RWPE2 (cell line): ENCODE results near the gene KSR2.

Experiments used
- ATAC-seq: fragments of 200-7000 bp; cut with Tn5 transposase; 3 replicates; pipeline ENCODE4 v1.9.1; 2021; ENCODE audit warnings: low read depth
- DNase-seq: peaks from one replicate; pipeline ENCODE4 v3.0.0-alpha.2; 2020; ENCODE audit warnings: low spot score
- H3K27ac ChIP-seq: fragments of 450-650 bp; 2 replicates; pipeline ENCODE4 v1.5.1; 2017; ENCODE audit warnings: mild to moderate bottlenecking; ENCODE audit not compliant: poor library complexity, severe bottlenecking
- H3K27me3 ChIP-seq: fragments of 250-450 bp; sonication (Bioruptor Pico); 2 replicates; pipeline ENCODE4 v1.5.1; 2021; ENCODE audit warnings: mild to moderate bottlenecking, moderate library complexity; ENCODE audit not compliant: insufficient read depth, poor library complexity, severe bottlenecking
- H3K36me3 ChIP-seq: fragments of 250-450 bp; sonication (Bioruptor Pico); 2 replicates; pipeline ENCODE4 v1.5.1; 2020; ENCODE audit warnings: low read depth, mild to moderate bottlenecking, moderate library complexity
- H3K4me1 ChIP-seq: fragments of 250-450 bp; sonication (Bioruptor Pico); 2 replicates; pipeline ENCODE4 v1.5.1; 2021; ENCODE audit warnings: mild to moderate bottlenecking, moderate library complexity; ENCODE audit not compliant: insufficient read depth, poor library complexity, severe bottlenecking
- H3K4me3 ChIP-seq: fragments of 250-450 bp; sonication (Bioruptor Pico); 2 replicates; pipeline ENCODE4 v1.5.1; 2021; ENCODE audit warnings: mild to moderate bottlenecking, moderate library complexity; ENCODE audit not compliant: severe bottlenecking
- H3K9me3 ChIP-seq: fragments of 250-450 bp; sonication (Bioruptor Pico); 2 replicates; pipeline ENCODE4 v1.5.1; 2021; ENCODE audit warnings: mild to moderate bottlenecking, moderate library complexity; ENCODE audit not compliant: severe bottlenecking
- CTCF ChIP-seq: fragments of 450-650 bp; IDR thresholded peaks from one replicate; pipeline ENCODE4 v1.5.1; 2017; ENCODE audit warnings: mild to moderate bottlenecking, moderate library complexity; ENCODE audit not compliant: poor library complexity, severe bottlenecking

The KSR2 gene

GRCh38 chr12:117467588-117467987 lies 501.2 kb downstream of the KSR2 start:
- no peak overlapping the region for H3K27ac ChIP-seq
- H3K4me3 ChIP-seq: no peak overlapping the region
- no peak for TF ChIP-seq CTCF
- H3K4me1 ChIP-seq: no peaks in the 10 kb centered on the region
- DNase-seq (no peak), ATAC-seq (no peak)
- H3K27me3 ChIP-seq: no peaks in the 10 kb centered on the region
- no peaks in the 10 kb centered on the region for H3K9me3 ChIP-seq
- no peaks in the 10 kb centered on the region for H3K36me3 ChIP-seq

GRCh38 chr12:117466677-117467362 lies 502.0 kb downstream of the KSR2 start:
- H3K4me1 ChIP-seq: no peaks in the 10 kb centered on the region
- H3K27me3 ChIP-seq: no peaks in the 10 kb centered on the region
- no peaks in the 10 kb centered on the region for H3K9me3 ChIP-seq
- DNase-seq (no peak), ATAC-seq (no peak)
- H3K36me3 ChIP-seq: no peaks in the 10 kb centered on the region
- TF ChIP-seq CTCF: no peak
- H3K4me3 ChIP-seq: no peak overlapping the region
- H3K27ac ChIP-seq: no peak overlapping the region

DNA sequence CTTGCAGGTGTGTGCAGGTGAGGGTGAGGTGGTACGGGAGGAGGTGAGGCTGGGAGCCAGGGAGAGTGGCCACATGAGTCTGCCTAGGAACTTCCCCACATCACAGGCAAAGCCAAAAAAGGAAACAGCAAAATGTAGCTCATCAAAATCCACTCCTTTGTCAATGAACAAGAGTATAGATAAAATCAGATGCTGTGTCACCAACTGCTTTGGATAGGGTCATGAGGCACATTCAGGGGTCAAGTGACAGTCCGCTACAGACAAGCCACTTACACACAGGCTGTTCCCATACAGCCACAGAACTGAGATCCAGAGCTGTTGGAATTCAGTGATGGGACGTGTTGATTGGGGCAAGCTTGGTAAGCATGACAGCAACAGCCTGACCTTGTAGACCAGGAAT lies 507.1 kb downstream of the KSR2 start:
- no peaks in the 10 kb centered on the region for H3K36me3 ChIP-seq
- ATAC-seq (no peak), DNase-seq (no peak)
- H3K9me3 ChIP-seq: no peaks in the 10 kb centered on the region
- no peaks in the 10 kb centered on the region for H3K4me1 ChIP-seq
- no peak for TF ChIP-seq CTCF
- H3K4me3 ChIP-seq: no peak overlapping the region
- no peak overlapping the region for H3K27ac ChIP-seq
- H3K27me3 ChIP-seq: no peaks in the 10 kb centered on the region

DNA sequence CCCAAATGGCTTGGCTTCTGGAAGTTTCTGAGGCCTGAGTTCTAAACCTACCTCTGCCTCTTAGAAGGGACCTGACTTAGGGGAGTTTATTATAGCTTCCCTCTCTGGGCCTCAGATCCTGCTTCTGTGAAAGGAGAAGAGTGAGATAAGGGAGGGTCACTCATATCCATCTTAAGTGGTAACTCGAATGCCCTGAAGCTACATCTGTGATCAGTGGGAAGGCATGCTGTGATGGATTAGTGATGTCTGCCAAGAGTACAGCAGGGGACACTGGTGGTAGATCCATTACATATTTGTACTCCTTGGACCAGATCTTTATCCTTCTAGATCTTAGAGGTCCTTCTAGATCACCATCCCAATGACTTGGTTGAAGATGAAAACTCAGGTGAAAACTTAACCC lies 509.6 kb downstream of the KSR2 start:
- TF ChIP-seq CTCF: no peak
- DNase-seq: no peak
- Histone ChIP-seq H3K4me3 (no peak overlapping the region), H3K27me3 (no peaks in the 10 kb centered on the region), H3K36me3 (no peaks in the 10 kb centered on the region), H3K27ac (no peak overlapping the region), H3K4me1 (no peaks in the 10 kb centered on the region), H3K9me3 (no peaks in the 10 kb centered on the region)
- ATAC-seq: no peak

DNA sequence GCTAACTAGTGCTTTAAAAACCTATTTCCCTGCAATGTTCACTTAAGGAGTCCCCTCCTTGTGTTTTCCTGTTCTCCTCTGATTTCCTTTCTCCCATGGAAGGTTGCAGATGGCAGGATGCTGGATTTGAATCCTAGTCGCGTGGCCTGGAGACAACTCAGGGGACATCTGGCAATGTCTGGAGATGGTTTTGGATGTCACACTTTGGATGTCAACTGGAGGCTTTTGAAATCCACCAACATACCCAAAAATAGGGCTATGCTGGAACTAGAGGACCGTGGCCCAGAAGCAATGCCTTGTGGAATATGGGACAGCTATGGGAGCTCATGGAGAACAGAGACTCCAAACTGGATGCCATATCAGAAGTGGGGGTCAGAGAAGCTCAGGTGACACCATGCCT lies 511.6 kb downstream of the KSR2 start:
- ATAC-seq (no peak), DNase-seq (no peak)
- Histone ChIP-seq H3K27ac (no peak overlapping the region), H3K9me3 (no peaks in the 10 kb centered on the region), H3K4me1 (no peaks in the 10 kb centered on the region), H3K27me3 (no peaks in the 10 kb centered on the region), H3K36me3 (no peaks in the 10 kb centered on the region), H3K4me3 (no peak overlapping the region)
- no peak for TF ChIP-seq CTCF
